GM12878 (cell line): ENCODE measurements around the gene AGBL3. TPM values are rescaled to one million over a fixed set of nuclear protein-coding genes. Genes with fewer than 3 reads are reported as not detected.

ENCODE experiments used
- ATF3 ChIP-seq: IDR thresholded peaks from 2 replicates; pipeline ENCODE4 v1.6.1; 2011; ENCODE audit warnings: low read depth, mild to moderate bottlenecking, low read length, moderate library complexity, borderline replicate concordance; ENCODE audit errors: extremely low read depth
- BHLHE40 ChIP-seq, 2 experiments: fragments of 450-650 bp in 1 of 2; IDR thresholded peaks; 2 replicates each; pipeline ENCODE4 v1.6.1; 2011 to 2017; ENCODE audit warnings: low read depth in 2 of 2, borderline replicate concordance in 1 of 2, improper control_type of control experiment in 1 of 2, low read length in 1 of 2, mild to moderate bottlenecking in 1 of 2
- CTCF ChIP-seq, 3 experiments: IDR thresholded peaks in 2 of 3; conservative IDR thresholded peaks in 1 of 3; 2 replicates each; pipeline ENCODE4 v1.5.1; 2011; ENCODE audit warnings: low read depth in 3 of 3, low read length in 3 of 3, mild to moderate bottlenecking in 3 of 3, control low read depth in 2 of 3, moderate library complexity in 2 of 3, inconsistent platforms in 1 of 3, mixed read lengths in 1 of 3; ENCODE audit not compliant: control insufficient read depth in 2 of 3, insufficient read depth in 1 of 3; ENCODE audit errors: extremely low read depth in 1 of 3
- ELK1 ChIP-seq: IDR thresholded peaks from 2 replicates; pipeline ENCODE4 v1.6.1; 2012; ENCODE audit warnings: low read depth, low read length, improper control_type of control experiment
- MEF2B ChIP-seq: fragments of 450-650 bp; IDR thresholded peaks from 2 replicates; pipeline ENCODE4 v1.6.1; 2018; ENCODE audit warnings: mild to moderate bottlenecking, moderate library complexity; ENCODE audit not compliant: partially characterized antibody, poor library complexity, severe bottlenecking
- MXI1 ChIP-seq: fragments of 150-350 bp; IDR thresholded peaks from 2 replicates; pipeline ENCODE4 v1.6.1; 2011; ENCODE audit warnings: low read depth, mild to moderate bottlenecking, inconsistent platforms, low read length, improper control_type of control experiment
- NR2F1 ChIP-seq: fragments of 450-650 bp; conservative IDR thresholded peaks from 2 replicates; pipeline ENCODE4 v1.6.1; 2017; ENCODE audit warnings: mild to moderate bottlenecking
- PAX5 ChIP-seq: IDR thresholded peaks from 2 replicates; pipeline ENCODE4 v1.6.1; 2011; ENCODE audit warnings: low read depth, low read length, borderline replicate concordance
- PML ChIP-seq: IDR thresholded peaks from 2 replicates; pipeline ENCODE4 v1.6.1; 2012; ENCODE audit warnings: low read length, inconsistent platforms
- RAD21 ChIP-seq: IDR thresholded peaks from 2 replicates; pipeline ENCODE4 v1.6.1; 2011; ENCODE audit warnings: mild to moderate bottlenecking, low read depth, low read length, moderate library complexity; ENCODE audit not compliant: insufficient read depth
- RAD51 ChIP-seq: fragments of 450-650 bp; IDR thresholded peaks from 2 replicates; pipeline ENCODE4 v1.6.1; 2016; ENCODE audit warnings: moderate library complexity, mild to moderate bottlenecking, inconsistent platforms
- RFX5 ChIP-seq: IDR thresholded peaks from 2 replicates; pipeline ENCODE4 v1.6.1; 2011; ENCODE audit warnings: low read depth, low read length, improper control_type of control experiment
- SMC3 ChIP-seq: IDR thresholded peaks from 2 replicates; pipeline ENCODE4 v1.6.1; 2011; ENCODE audit warnings: low read length, improper control_type of control experiment, borderline replicate concordance
- TCF12 ChIP-seq: IDR thresholded peaks from 2 replicates; pipeline ENCODE4 v1.6.1; 2011; ENCODE audit warnings: low read depth, mild to moderate bottlenecking, low read length
- YY1 ChIP-seq: IDR thresholded peaks from 2 replicates; pipeline ENCODE4 v1.6.1; 2011; ENCODE audit warnings: low read depth, mild to moderate bottlenecking, low read length
- ZBTB33 ChIP-seq: fragments of 450-650 bp; IDR thresholded peaks from 2 replicates; pipeline ENCODE4 v1.6.1; 2017; ENCODE audit warnings: mild to moderate bottlenecking
- ZNF687 ChIP-seq: fragments of 450-650 bp; IDR thresholded peaks from 2 replicates; pipeline ENCODE4 v1.6.1; 2017; ENCODE audit warnings: mild to moderate bottlenecking, moderate library complexity
- polyA plus RNA-seq, 11 experiments: library from polyadenylated mRNA; depleted of rRNA in 4 of 11; unstranded in 6 of 11; stranded (reverse) in 5 of 11; fragments of >200 nt; fragmentation: Nextera tagmentation in 4 of 11; fragmentation: Illumina TruSeq in 1 of 11; extraction: Ambion mirVana in 4 of 11; extraction: Trizol in 1 of 11; gene quantifications; 1 replicate in 1 of 11; 2 replicates in 10 of 11; pipeline versions ENCODE4 v1.2.1 to v1.2.3, GENCODE V29; 2011 to 2016; ENCODE audit warnings: inconsistent platforms in 2 of 11, missing spikeins in 2 of 11, low read depth in 1 of 11
- total RNA-seq, 4 experiments: library from RNA; depleted of rRNA in 3 of 4; stranded (reverse); fragments of >200 nt in 3 of 4; fragmentation: Illumina TruSeq in 1 of 4; extraction: Trizol in 1 of 4; gene quantifications; 2 replicates each; pipeline versions ENCODE4 v1.2.1 to v1.2.3, GENCODE V29; 2013 to 2021

Gene AGBL3
- total and polyA plus RNA-seq, 10 of the 15 experiments (the other 5 are each of a cell fraction or from before 2014, with no cell fraction given): 0.82 to 12.4 (median 3.7) TPM

- TF ChIP-seq ZNF687 (no peak), ELK1 (no peak), BHLHE40 (IDR thresholded peaks at IDR 0.05; ENCODE audit: borderline replicate concordance in 1 of 2, low read depth in 2 of 2, low read length in 1 of 2) (no peak), ATF3 (no peak), PAX5 (no peak), SMC3 (peak; percentile 68; the same call in 1 of the 2 replicates), YY1 (no peak), RFX5 (no peak), MXI1 (no peak), MEF2B (no peak), NR2F1 (no peak), CTCF (IDR thresholded peaks at IDR 0.05 in 2 of 3, conservative IDR thresholded peaks at IDR 0.05 in 1 of 3; ENCODE audit: control insufficient read depth in 2 of 3, extremely low read depth in 1 of 3, insufficient read depth in 1 of 3, low read depth in 3 of 3, low read length in 3 of 3) (peak; percentile 49 to 64 (median 58)), RAD21 (peak; percentile 72), PML (no peak), ZBTB33 (no peak), TCF12 (no peak), RAD51 (no peak)
Measured at GRCh38 chr7:134954197-134955082, 31.9 kb upstream of the AGBL3 start (continued).
